ENCODE measurements around the gene FAM219B. TPM values are rescaled to one million over a fixed set of nuclear protein-coding genes. Genes with fewer than 3 reads are reported as not detected.
A peak's percentile ranks its signal among the peaks of the same experiment; 100 is the strongest.

FAM219B gene
- total RNA-seq, 4 donors from 2014 or later = 60.8 to 92.0 (median 84.3) TPM

GRCh38 chr15:74867466-74868038, 39.1 kb downstream of the FAM219B start:
- WGBS = 20% methylated on average over 1 of the region's 1 CpG
- H3K4me3 ChIP-seq = no peak overlapping the region
- intact Hi-C loops (cut with DNase I) = no loop called here
- no peaks in the 10 kb centered on the region for H3K9me3 ChIP-seq
- TF ChIP-seq, protein P1, sequence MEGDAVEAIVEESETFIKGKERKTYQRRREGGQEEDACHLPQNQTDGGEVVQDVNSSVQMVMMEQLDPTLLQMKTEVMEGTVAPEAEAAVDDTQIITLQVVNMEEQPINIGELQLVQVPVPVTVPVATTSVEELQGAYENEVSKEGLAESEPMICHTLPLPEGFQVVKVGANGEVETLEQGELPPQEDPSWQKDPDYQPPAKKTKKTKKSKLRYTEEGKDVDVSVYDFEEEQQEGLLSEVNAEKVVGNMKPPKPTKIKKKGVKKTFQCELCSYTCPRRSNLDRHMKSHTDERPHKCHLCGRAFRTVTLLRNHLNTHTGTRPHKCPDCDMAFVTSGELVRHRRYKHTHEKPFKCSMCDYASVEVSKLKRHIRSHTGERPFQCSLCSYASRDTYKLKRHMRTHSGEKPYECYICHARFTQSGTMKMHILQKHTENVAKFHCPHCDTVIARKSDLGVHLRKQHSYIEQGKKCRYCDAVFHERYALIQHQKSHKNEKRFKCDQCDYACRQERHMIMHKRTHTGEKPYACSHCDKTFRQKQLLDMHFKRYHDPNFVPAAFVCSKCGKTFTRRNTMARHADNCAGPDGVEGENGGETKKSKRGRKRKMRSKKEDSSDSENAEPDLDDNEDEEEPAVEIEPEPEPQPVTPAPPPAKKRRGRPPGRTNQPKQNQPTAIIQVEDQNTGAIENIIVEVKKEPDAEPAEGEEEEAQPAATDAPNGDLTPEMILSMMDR (IDR thresholded peaks at IDR 0.05) = no peak
- no peak for TF ChIP-seq EP300 (IDR thresholded peaks at IDR 0.05)
- no peak for TF ChIP-seq POLR2A (IDR thresholded peaks at IDR 0.05; ENCODE audit: low read depth)
- no peak for TF ChIP-seq POLR2AphosphoS5 (IDR thresholded peaks at IDR 0.05)
- peaks cover 88 to 95% (median 91%) of the 10 kb centered on the region in 4 donors for H3K4me1 ChIP-seq
- peaks cover 0 to 7% (median 3%) of the 10 kb centered on the region in 4 donors for H3K36me3 ChIP-seq
- no peaks in the 10 kb centered on the region for H3K27me3 ChIP-seq
- H3K27ac ChIP-seq (replicated peaks in 1 of 4) = peak overlapping the region; percentile 90 to 93 (median 92)
- no peak for DNase-seq (ENCODE audit: extremely low spot score)

GRCh38 chr15:74866090-74866489, 40.6 kb downstream of the FAM219B start:
- no peak for DNase-seq (ENCODE audit: extremely low spot score)
- Histone ChIP-seq H3K4me3 (no peak overlapping the region), H3K27ac (replicated peaks in 1 of 4) (peak overlapping the region in 3 of 4 donors; percentile 1 to 93 (median 20)), H3K36me3 (peaks cover 0 to 7% (median 3%) of the 10 kb centered on the region in 4 donors), H3K9me3 (no peaks in the 10 kb centered on the region), H3K4me1 (peaks cover 74 to 81% (median 76%) of the 10 kb centered on the region in 4 donors), H3K27me3 (no peaks in the 10 kb centered on the region)
- TF ChIP-seq POLR2AphosphoS5 (IDR thresholded peaks at IDR 0.05) (peak; percentile 26 to 40), POLR2A (IDR thresholded peaks at IDR 0.05; ENCODE audit: low read depth) (no peak)
- intact Hi-C loops (cut with DNase I) = no loop called here
- 74% methylated on average over 6 of the region's 6 CpGs for WGBS

DNA sequence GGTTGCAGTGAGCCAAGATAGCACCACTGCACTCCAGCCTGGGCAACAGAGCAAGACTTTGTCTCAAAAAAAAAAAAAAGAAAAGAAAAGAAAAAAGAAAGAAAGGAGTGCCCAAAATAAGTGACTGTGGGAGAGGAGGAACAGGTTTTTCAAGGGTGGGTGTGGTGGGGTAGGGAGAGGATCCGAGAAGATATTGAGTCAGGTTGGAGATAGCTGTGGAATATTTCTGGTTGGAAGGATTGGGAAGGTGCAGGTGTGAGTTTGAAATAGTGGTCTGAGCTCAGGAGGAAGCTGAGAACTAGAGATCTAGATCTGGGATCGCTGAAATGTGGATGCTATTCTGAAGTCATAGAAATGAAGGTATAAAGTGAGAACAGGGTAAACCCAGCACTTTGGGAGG, 41.3 kb downstream of the FAM219B start:
- no peak for DNase-seq (ENCODE audit: extremely low spot score)
- WGBS = 91% methylated on average over 2 of the region's 2 CpGs
- H3K9me3 ChIP-seq = no peaks in the 10 kb centered on the region
- intact Hi-C loops (cut with DNase I) = no loop called here
- H3K27ac ChIP-seq (replicated peaks in 1 of 4) = peak overlapping the region in 1 of 4 donors; percentile 13
- peaks cover 66 to 73% (median 70%) of the 10 kb centered on the region in 4 donors for H3K4me1 ChIP-seq
- no peak overlapping the region for H3K4me3 ChIP-seq
- H3K27me3 ChIP-seq = no peaks in the 10 kb centered on the region
- peaks cover 0 to 7% (median 3%) of the 10 kb centered on the region in 4 donors for H3K36me3 ChIP-seq
- TF ChIP-seq EP300 (IDR thresholded peaks at IDR 0.05) (no peak), POLR2AphosphoS5 (IDR thresholded peaks at IDR 0.05) (no peak), POLR2A (IDR thresholded peaks at IDR 0.05; ENCODE audit: low read depth) (no peak)
- TF ChIP-seq, protein P1 (IDR thresholded peaks at IDR 0.05) = no peak

DNA sequence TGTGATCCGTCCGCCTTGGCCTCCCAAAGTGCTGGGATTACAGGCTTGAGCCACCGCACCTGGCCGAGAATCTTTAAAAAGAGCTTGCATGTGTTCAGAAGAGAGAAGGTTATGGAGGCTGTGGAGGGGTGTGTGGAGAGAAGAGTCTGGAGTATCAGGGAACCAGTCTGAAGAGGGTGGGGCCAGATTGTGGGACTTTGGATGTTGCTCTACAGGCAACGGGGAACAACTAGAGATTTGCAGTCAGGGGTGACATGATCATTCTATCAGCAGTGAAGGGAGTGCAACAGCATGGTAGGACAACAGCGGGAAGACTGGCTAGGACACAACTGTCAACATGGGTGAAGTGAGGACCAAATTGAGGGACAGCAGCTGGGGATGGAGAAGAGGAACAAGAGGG, 42.4 kb downstream of the FAM219B start:
- TF ChIP-seq POLR2A (IDR thresholded peaks at IDR 0.05; ENCODE audit: low read depth) (no peak), POLR2AphosphoS5 (IDR thresholded peaks at IDR 0.05) (no peak), EP300 (IDR thresholded peaks at IDR 0.05) (no peak)
- TF ChIP-seq, protein P1 (IDR thresholded peaks at IDR 0.05) = no peak
- Histone ChIP-seq H3K4me3 (no peak overlapping the region), H3K27ac (replicated peaks in 1 of 4) (peak overlapping the region in 2 of 4 donors; percentile 38 to 63), H3K27me3 (no peaks in the 10 kb centered on the region), H3K4me1 (peaks cover 65 to 73% (median 69%) of the 10 kb centered on the region in 4 donors), H3K9me3 (no peaks in the 10 kb centered on the region), H3K36me3 (peaks cover 0 to 7% (median 3%) of the 10 kb centered on the region in 4 donors)
- intact Hi-C loops (cut with DNase I) = loop anchor here (5.0 kb wide), 1 partner anchor 38 kb away; no protein-coding TSS in a partner anchor
- DNase-seq (ENCODE audit: extremely low spot score) = no peak
- 83% methylated on average over 6 of the region's 6 CpGs for WGBS

- no peak for DNase-seq (ENCODE audit: extremely low spot score)
- Histone ChIP-seq H3K4me1 (peaks cover 63 to 73% (median 68%) of the 10 kb centered on the region in 4 donors), H3K4me3 (no peak overlapping the region), H3K9me3 (no peaks in the 10 kb centered on the region), H3K27ac (replicated peaks in 1 of 4) (peak overlapping the region; percentile 8 to 63 (median 42)), H3K27me3 (no peaks in the 10 kb centered on the region), H3K36me3 (peaks cover 0 to 7% (median 3%) of the 10 kb centered on the region in 4 donors)
- 68% methylated on average over 11 of the region's 11 CpGs for WGBS
- TF ChIP-seq POLR2A (IDR thresholded peaks at IDR 0.05; ENCODE audit: low read depth) (no peak), EP300 (IDR thresholded peaks at IDR 0.05) (no peak), POLR2AphosphoS5 (IDR thresholded peaks at IDR 0.05) (peak in 1 of 2 donors; percentile 37)
- TF ChIP-seq, protein P1 (IDR thresholded peaks at IDR 0.05) = no peak
- intact Hi-C loops (cut with DNase I) = loop anchor here (5.0 kb wide), 1 partner anchor 39 kb away; no protein-coding TSS in a partner anchor
Measured at GRCh38 chr15:74863239-74864056, 43.2 kb downstream of the FAM219B start.

Measured in esophagus muscularis mucosa (tissue), 4 donors.